A673 (cell line): Measurements from ENCODE around the gene MOCS2. TPM values are rescaled to one million over a fixed set of nuclear protein-coding genes. Genes with fewer than 3 reads are reported as not detected.

Experiments used
- BruUV-seq: library from RNA; stranded (reverse); fragments of 400-500 nt; replicated peaks from 2 replicates; lab custom pipeline; 2021; lab: Mats Ljungman, UMichigan
- CTCF ChIA-PET: fragments of 300-600 bp; sonication (Branson Sonifier 250); formaldehyde crosslinking; loops from one replicate; lab custom pipeline; 2022; ENCODE audit warnings: antibody characterized with exemption; lab: Charles Lee
- POLR2A ChIA-PET: fragments of 300-600 bp; sonication (Branson Sonifier 250); formaldehyde crosslinking; loops from one replicate; lab custom pipeline; 2022; ENCODE audit warnings: antibody characterized with exemption; ENCODE audit not compliant: low non-redundant PET; lab: Charles Lee
- DNase-seq: peaks from one replicate; pipeline ENCODE4 v3.0.0-alpha.2; 2015; ENCODE audit warnings: low spot score
- H3K27ac ChIP-seq: fragments of 200-600 bp; sonication (generic); 2 replicates; pipeline ENCODE4 v1.5.1; 2016; ENCODE audit warnings: mixed run types, low read depth, mild to moderate bottlenecking, mixed read lengths, antibody characterized with exemption, low read length; ENCODE audit not compliant: poor library complexity, severe bottlenecking
- H3K27me3 ChIP-seq: fragments of 200-600 bp; sonication (generic); replicated peaks from 2 replicates; pipeline ENCODE4 v1.6.1; 2017; ENCODE audit warnings: mixed run types, low read depth, mild to moderate bottlenecking, mixed read lengths, antibody characterized with exemption, low read length; ENCODE audit not compliant: insufficient read depth, poor library complexity
- H3K36me3 ChIP-seq: fragments of 200-600 bp; sonication (generic); 2 replicates; pipeline ENCODE4 v1.6.1; 2016; ENCODE audit warnings: mixed run types, mild to moderate bottlenecking, mixed read lengths, antibody characterized with exemption, low read length; ENCODE audit not compliant: insufficient read depth, poor library complexity, severe bottlenecking
- H3K4me1 ChIP-seq: fragments of 200-600 bp; sonication (generic); 2 replicates; pipeline ENCODE4 v1.6.1; 2017; ENCODE audit warnings: mixed run types, mild to moderate bottlenecking, mixed read lengths, antibody characterized with exemption, low read length; ENCODE audit not compliant: insufficient read depth, poor library complexity, severe bottlenecking
- H3K4me3 ChIP-seq: fragments of 200-600 bp; sonication (generic); 2 replicates; pipeline ENCODE4 v1.5.1; 2016; ENCODE audit warnings: low read depth, mixed run types, mild to moderate bottlenecking, mixed read lengths, low read length; ENCODE audit not compliant: poor library complexity, severe bottlenecking
- H3K9me3 ChIP-seq: fragments of 200-600 bp; sonication (generic); 2 replicates; pipeline ENCODE4 v1.6.1; 2016; ENCODE audit warnings: mixed run types, low read depth, mild to moderate bottlenecking, mixed read lengths, antibody characterized with exemption, low read length; ENCODE audit not compliant: poor library complexity, severe bottlenecking
- CTCF ChIP-seq: fragments of 300-800, 200-600 bp; sonication (generic); conservative IDR thresholded peaks from 2 replicates; pipeline ENCODE4 v1.5.1; 2017; ENCODE audit warnings: low read depth, mild to moderate bottlenecking, antibody characterized with exemption, low read length, moderate library complexity, mixed read lengths
- EZH2 ChIP-seq: fragments of 200-600 bp; sonication (generic); IDR thresholded peaks from 2 replicates; pipeline ENCODE4 v1.6.1; 2017; ENCODE audit warnings: borderline replicate concordance, low read depth, mild to moderate bottlenecking, mixed read lengths, antibody characterized with exemption, low read length; ENCODE audit not compliant: poor library complexity, severe bottlenecking
- intact Hi-C: fragments of 100-400 bp; cut with micrococcal nuclease; formaldehyde crosslinking; loops from one replicate; pipeline ENCODE4 v1.10.0; 2022; ENCODE audit not compliant: unreplicated experiment
- total RNA-seq: library from RNA; stranded (reverse); gene quantifications from 2 replicates; pipeline ENCODE4 v1.2.3, GENCODE V29; 2021

Gene MOCS2
- total RNA-seq, 1 experiment from 2014 or later: 41.7 TPM

- H3K36me3 ChIP-seq: no peaks in the 10 kb centered on the region
- no peak overlapping the region for H3K4me3 ChIP-seq
- H3K9me3 ChIP-seq: no peaks in the 10 kb centered on the region
- intact Hi-C loops: no loop called here
- CTCF ChIA-PET: no interaction called here
- H3K27me3 ChIP-seq: no peaks in the 10 kb centered on the region
- no TSS peak for BruUV-seq
- H3K27ac ChIP-seq: no peak overlapping the region
- no peak for DNase-seq
- TF ChIP-seq CTCF (no peak), EZH2 (no peak)
- POLR2A ChIA-PET: no interaction called here
- H3K4me1 ChIP-seq: no peaks in the 10 kb centered on the region
Observed at GRCh38 chr5:53055365-53055764, 54.2 kb downstream of the MOCS2 start.

GRCh38 chr5:53053364-53053763, 56.2 kb downstream of the MOCS2 start:
- no peak for TF ChIP-seq EZH2
- TF ChIP-seq CTCF: no peak
- DNase-seq: no peak
- no peak overlapping the region for H3K27ac ChIP-seq
- BruUV-seq: no TSS peak
- H3K27me3 ChIP-seq: no peaks in the 10 kb centered on the region
- no peaks in the 10 kb centered on the region for H3K9me3 ChIP-seq
- CTCF ChIA-PET: no interaction called here
- no peaks in the 10 kb centered on the region for H3K4me1 ChIP-seq
- POLR2A ChIA-PET: no interaction called here
- intact Hi-C loops: no loop called here
- H3K4me3 ChIP-seq: no peak overlapping the region
- H3K36me3 ChIP-seq: no peaks in the 10 kb centered on the region

GRCh38 chr5:53052499-53052898, 57.1 kb downstream of the MOCS2 start:
- intact Hi-C loops: no loop called here
- CTCF ChIA-PET: no interaction called here
- no TSS peak for BruUV-seq
- no peak for TF ChIP-seq EZH2
- no peak for TF ChIP-seq CTCF
- H3K27me3 ChIP-seq: no peaks in the 10 kb centered on the region
- POLR2A ChIA-PET: no interaction called here
- H3K27ac ChIP-seq: no peak overlapping the region
- no peak overlapping the region for H3K4me3 ChIP-seq
- H3K36me3 ChIP-seq: no peaks in the 10 kb centered on the region
- no peaks in the 10 kb centered on the region for H3K4me1 ChIP-seq
- DNase-seq: no peak
- no peaks in the 10 kb centered on the region for H3K9me3 ChIP-seq
